GM21447 (cell line): Measurements from ENCODE around the gene ARAP2.

Experiments used
- ATAC-seq: cut with Tn5 transposase; IDR thresholded peaks from one replicate; pipeline ENCODE4 v1.9.1; 2021; ENCODE audit not compliant: unreplicated experiment

ARAP2 gene

GRCh38 chr4:36244257-36245082 lies at the start of gene ARAP2:
Gene ARAP2, minus strand, starts transcription at chr4:36244514. Its CDS starts 15,028 bp downstream, at chr4:36229486.
- peak; percentile 41 for ATAC-seq

GRCh38 chr4:36292556-36293188 lies 48.4 kb upstream of the ARAP2 start:
- ATAC-seq = no peak

- no peak for ATAC-seq
Measured at GRCh38 chr4:36290641-36291040, 46.3 kb upstream of the ARAP2 start.

- ATAC-seq = no peak
Measured at GRCh38 chr4:36288731-36289426, 44.6 kb upstream of the ARAP2 start.

- ATAC-seq = no peak
Measured at GRCh38 chr4:36286481-36286871, 42.2 kb upstream of the ARAP2 start.

- peak; percentile 99 for ATAC-seq
Measured at GRCh38 chr4:36285784-36286480, 41.6 kb upstream of the ARAP2 start.

- no peak for ATAC-seq
Measured at GRCh38 chr4:36283912-36284465, 39.7 kb upstream of the ARAP2 start.

GRCh38 chr4:36282503-36283030 lies 38.3 kb upstream of the ARAP2 start:
- no peak for ATAC-seq

GRCh38 chr4:36281384-36282106 lies 37.2 kb upstream of the ARAP2 start, which contains the start of gene DTHD1:
Gene DTHD1, plus strand, starts transcription at chr4:36281616. Its CDS starts 143 bp downstream, at chr4:36281759.
- no peak for ATAC-seq

- no peak for ATAC-seq
Measured at GRCh38 chr4:36280555-36280954, 36.2 kb upstream of the ARAP2 start.

- no peak for ATAC-seq
Measured at GRCh38 chr4:36278789-36279188, 34.5 kb upstream of the ARAP2 start.

GRCh38 chr4:36277533-36277932 lies 33.2 kb upstream of the ARAP2 start:
- ATAC-seq = no peak

- no peak for ATAC-seq
Measured at GRCh38 chr4:36274158-36274557, 29.8 kb upstream of the ARAP2 start.

GRCh38 chr4:36273276-36273675 lies 29.0 kb upstream of the ARAP2 start:
- ATAC-seq = no peak

- ATAC-seq = no peak
Measured at GRCh38 chr4:36269533-36270173, 25.3 kb upstream of the ARAP2 start.

GRCh38 chr4:36269101-36269500 lies 24.8 kb upstream of the ARAP2 start:
- no peak for ATAC-seq

GRCh38 chr4:36267486-36268268 lies 23.4 kb upstream of the ARAP2 start:
- no peak for ATAC-seq

GRCh38 chr4:36264207-36264826 lies 20.0 kb upstream of the ARAP2 start:
- no peak for ATAC-seq
